ENCODE measurements around the gene ARMH4.

The ARMH4 gene

DNA sequence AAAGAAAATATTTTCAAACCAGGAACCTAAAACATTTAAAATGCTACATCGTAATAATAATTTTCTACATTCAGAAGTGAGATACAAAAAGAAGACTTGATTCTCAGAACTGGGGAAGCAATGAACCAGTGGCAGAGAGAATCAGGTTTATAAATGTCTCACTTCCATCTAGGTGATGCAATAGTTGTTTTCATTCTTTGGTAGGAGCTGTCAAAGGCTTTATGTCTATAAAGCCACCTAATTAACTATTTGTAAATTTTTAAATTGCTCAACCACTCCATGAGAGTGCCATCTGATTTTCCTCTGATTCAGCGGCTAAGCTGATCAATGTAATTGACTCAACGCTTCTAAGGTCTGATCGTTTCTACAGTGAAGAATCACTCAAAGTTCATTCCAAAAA lies 66.1 kb downstream of the ARMH4 start:
- Histone ChIP-seq H3K4me2 (ENCODE audit: low read length) (no peak overlapping the region), H3K36me3 (ENCODE audit: control insufficient read depth, low read length) (no peaks in the 10 kb centered on the region), H3K27ac (ENCODE audit: low read depth, low read length) (no peak overlapping the region), H3K9me3 (ENCODE audit: control insufficient read depth, insufficient read depth, low read length) (no peaks in the 10 kb centered on the region), H3K79me2 (ENCODE audit: control insufficient read depth, low read length) (no peaks in the 10 kb centered on the region), H4K20me1 (ENCODE audit: control insufficient read depth, insufficient read depth, low read depth, low read length) (no peaks in the 10 kb centered on the region), H3K4me1 (ENCODE audit: control insufficient read depth, low read length) (no peaks in the 10 kb centered on the region), H3K27me3 (ENCODE audit: control insufficient read depth, low read length) (peaks cover 11% of the 10 kb centered on the region), H3K4me3 (ENCODE audit: low read length) (no peak overlapping the region), H3K9me2 (replicated peaks; ENCODE audit: control insufficient read depth, low read length) (no peaks in the 10 kb centered on the region), H3F3A (ENCODE audit: control insufficient read depth, insufficient read depth) (no peaks in the 10 kb centered on the region)
- TF ChIP-seq, protein P1, sequence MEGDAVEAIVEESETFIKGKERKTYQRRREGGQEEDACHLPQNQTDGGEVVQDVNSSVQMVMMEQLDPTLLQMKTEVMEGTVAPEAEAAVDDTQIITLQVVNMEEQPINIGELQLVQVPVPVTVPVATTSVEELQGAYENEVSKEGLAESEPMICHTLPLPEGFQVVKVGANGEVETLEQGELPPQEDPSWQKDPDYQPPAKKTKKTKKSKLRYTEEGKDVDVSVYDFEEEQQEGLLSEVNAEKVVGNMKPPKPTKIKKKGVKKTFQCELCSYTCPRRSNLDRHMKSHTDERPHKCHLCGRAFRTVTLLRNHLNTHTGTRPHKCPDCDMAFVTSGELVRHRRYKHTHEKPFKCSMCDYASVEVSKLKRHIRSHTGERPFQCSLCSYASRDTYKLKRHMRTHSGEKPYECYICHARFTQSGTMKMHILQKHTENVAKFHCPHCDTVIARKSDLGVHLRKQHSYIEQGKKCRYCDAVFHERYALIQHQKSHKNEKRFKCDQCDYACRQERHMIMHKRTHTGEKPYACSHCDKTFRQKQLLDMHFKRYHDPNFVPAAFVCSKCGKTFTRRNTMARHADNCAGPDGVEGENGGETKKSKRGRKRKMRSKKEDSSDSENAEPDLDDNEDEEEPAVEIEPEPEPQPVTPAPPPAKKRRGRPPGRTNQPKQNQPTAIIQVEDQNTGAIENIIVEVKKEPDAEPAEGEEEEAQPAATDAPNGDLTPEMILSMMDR (IDR thresholded peaks at IDR 0.05; ENCODE audit: low read depth, low read length, poor library complexity, severe bottlenecking) = no peak
- no peak for TF ChIP-seq EZH2phosphoT487 (IDR thresholded peaks at IDR 0.05; ENCODE audit: borderline replicate concordance, low read length)

DNA sequence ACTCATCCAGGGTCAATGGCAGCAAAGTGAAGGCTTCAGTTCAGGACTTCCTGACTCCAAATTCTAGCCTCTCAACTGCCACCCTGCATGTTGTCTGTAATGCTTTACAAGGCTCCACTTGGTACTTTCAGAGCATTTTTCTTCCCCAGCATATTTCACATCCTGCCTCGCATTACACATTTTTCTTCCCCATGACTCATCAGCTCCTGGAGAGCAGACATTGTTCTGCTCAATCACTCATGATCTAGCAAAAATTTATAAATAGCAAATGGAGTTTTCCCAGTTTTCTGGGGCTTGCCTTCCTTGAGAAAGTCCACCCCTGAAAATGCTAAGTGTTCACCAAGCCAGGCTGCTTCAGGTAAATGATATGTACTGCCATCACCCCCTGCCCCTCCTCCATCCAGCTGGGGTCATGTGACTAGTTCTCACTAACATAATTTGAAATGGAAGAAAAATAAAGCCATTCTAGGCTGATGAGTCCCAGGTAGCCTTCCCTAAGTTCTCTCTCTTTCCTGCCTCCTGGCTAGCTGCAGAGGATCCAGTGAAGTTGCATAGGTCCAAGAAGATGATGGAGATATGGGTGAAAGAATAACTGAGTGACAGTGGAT lies 69.4 kb downstream of the ARMH4 start:
- TF ChIP-seq EZH2phosphoT487 (IDR thresholded peaks at IDR 0.05; ENCODE audit: borderline replicate concordance, low read length) = no peak
- TF ChIP-seq, protein P1 (IDR thresholded peaks at IDR 0.05; ENCODE audit: low read depth, low read length, poor library complexity, severe bottlenecking) = no peak
- H3K27ac ChIP-seq (ENCODE audit: low read depth, low read length) = no peak overlapping the region

DNA sequence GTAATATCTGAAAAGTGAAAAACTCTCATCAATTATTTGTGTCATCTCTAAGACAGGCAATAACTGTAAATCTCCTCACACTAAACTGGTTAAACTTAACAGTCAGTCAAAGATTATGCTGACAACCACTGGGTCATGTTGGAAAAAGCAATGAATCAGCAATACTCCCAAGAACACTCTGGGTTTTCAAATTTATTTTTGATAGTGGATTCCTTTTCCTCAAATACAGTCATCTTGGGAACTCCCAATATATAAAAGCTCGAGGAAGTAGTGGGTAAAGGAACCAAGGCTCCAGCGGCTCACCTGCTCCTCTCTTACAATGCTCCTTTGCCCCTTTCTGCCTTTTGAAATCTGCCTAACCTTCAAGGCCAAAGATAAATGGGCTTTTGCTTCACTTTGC lies 70.0 kb downstream of the ARMH4 start:
- peaks cover 11% of the 10 kb centered on the region for H3K27me3 ChIP-seq (ENCODE audit: control insufficient read depth, low read length)
- no peaks in the 10 kb centered on the region for H3K4me1 ChIP-seq (ENCODE audit: control insufficient read depth, low read length)
- no peaks in the 10 kb centered on the region for H3K9me2 ChIP-seq (replicated peaks; ENCODE audit: control insufficient read depth, low read length)
- no peaks in the 10 kb centered on the region for H3K79me2 ChIP-seq (ENCODE audit: control insufficient read depth, low read length)
- H3K4me2 ChIP-seq (ENCODE audit: low read length) = no peak overlapping the region
- no peaks in the 10 kb centered on the region for H3K9me3 ChIP-seq (ENCODE audit: control insufficient read depth, insufficient read depth, low read length)
- H3F3A ChIP-seq (ENCODE audit: control insufficient read depth, insufficient read depth) = no peaks in the 10 kb centered on the region
- H4K20me1 ChIP-seq (ENCODE audit: control insufficient read depth, insufficient read depth, low read depth, low read length) = no peaks in the 10 kb centered on the region
- H3K4me3 ChIP-seq (ENCODE audit: low read length) = no peak overlapping the region
- TF ChIP-seq, protein P1 (IDR thresholded peaks at IDR 0.05; ENCODE audit: low read depth, low read length, poor library complexity, severe bottlenecking) = no peak
- no peak for TF ChIP-seq EZH2phosphoT487 (IDR thresholded peaks at IDR 0.05; ENCODE audit: borderline replicate concordance, low read length)
- H3K36me3 ChIP-seq (ENCODE audit: control insufficient read depth, low read length) = no peaks in the 10 kb centered on the region
- H3K27ac ChIP-seq (ENCODE audit: low read depth, low read length) = no peak overlapping the region

More for the DNA sequence above, 69.4 kb downstream of the ARMH4 start:
- H3K4me3 ChIP-seq (ENCODE audit: low read length) = no peak overlapping the region
- H3K9me3 ChIP-seq (ENCODE audit: control insufficient read depth, insufficient read depth, low read length) = no peaks in the 10 kb centered on the region
- H3K79me2 ChIP-seq (ENCODE audit: control insufficient read depth, low read length) = no peaks in the 10 kb centered on the region
- no peak overlapping the region for H3K4me2 ChIP-seq (ENCODE audit: low read length)
- H3K27me3 ChIP-seq (ENCODE audit: control insufficient read depth, low read length) = peaks cover 11% of the 10 kb centered on the region
- H3F3A ChIP-seq (ENCODE audit: control insufficient read depth, insufficient read depth) = no peaks in the 10 kb centered on the region
- no peaks in the 10 kb centered on the region for H4K20me1 ChIP-seq (ENCODE audit: control insufficient read depth, insufficient read depth, low read depth, low read length)
- no peaks in the 10 kb centered on the region for H3K36me3 ChIP-seq (ENCODE audit: control insufficient read depth, low read length)
- H3K9me2 ChIP-seq (replicated peaks; ENCODE audit: control insufficient read depth, low read length) = no peaks in the 10 kb centered on the region
- H3K4me1 ChIP-seq (ENCODE audit: control insufficient read depth, low read length) = no peaks in the 10 kb centered on the region

Data from DOHH2 (cell line).